Stimulated activated CD4-positive, alpha-beta T cell treated with anti-CD3 and anti-CD28 coated beads, Interleukin-15, amount 100 ng/mL, for 24 hours (primary cell): ENCODE results near the gene SIAH1.
A peak's percentile ranks its signal among the peaks of the same experiment; 100 is the strongest.

Experiments
- DNase-seq: peaks from one replicate; pipeline ENCODE4 v3.0.0-alpha.2; 2020

SIAH1 gene

GRCh38 chr16:48365025-48365600 lies 20.1 kb downstream of the SIAH1 start:
- no peak for DNase-seq

GRCh38 chr16:48361540-48362144 lies 23.6 kb downstream of the SIAH1 start:
- no peak for DNase-seq

GRCh38 chr16:48361012-48361411 lies 24.2 kb downstream of the SIAH1 start:
- no peak for DNase-seq

GRCh38 chr16:48359983-48360382 lies 25.2 kb downstream of the SIAH1 start:
- DNase-seq: no peak

- DNase-seq: no peak
Observed at GRCh38 chr16:48358419-48358818, 26.8 kb downstream of the SIAH1 start.

- no peak for DNase-seq
Observed at GRCh38 chr16:48356633-48357376, 28.4 kb downstream of the SIAH1 start.

- DNase-seq: no peak
Observed at GRCh38 chr16:48354877-48355855, 30.0 kb downstream of the SIAH1 start.

GRCh38 chr16:48354385-48354784 lies 30.8 kb downstream of the SIAH1 start:
- DNase-seq: peak; percentile 18

- DNase-seq: peak; percentile 68
Observed at GRCh38 chr16:48353565-48354163, 31.5 kb downstream of the SIAH1 start.

- DNase-seq: no peak
Observed at GRCh38 chr16:48352648-48353390, 32.4 kb downstream of the SIAH1 start.

GRCh38 chr16:48350736-48351135 lies 34.5 kb downstream of the SIAH1 start:
- DNase-seq: peak; percentile 18

- DNase-seq: no peak
Observed at GRCh38 chr16:48347980-48348379, 37.2 kb downstream of the SIAH1 start.

GRCh38 chr16:48347191-48347865 lies 37.9 kb downstream of the SIAH1 start:
- no peak for DNase-seq

- no peak for DNase-seq
Observed at GRCh38 chr16:48342591-48342990, 42.6 kb downstream of the SIAH1 start.

- no peak for DNase-seq
Observed at GRCh38 chr16:48340054-48340453, 45.2 kb downstream of the SIAH1 start.

GRCh38 chr16:48335961-48336360 lies 49.3 kb downstream of the SIAH1 start:
- no peak for DNase-seq

GRCh38 chr16:48334325-48334724 lies 50.9 kb downstream of the SIAH1 start:
- DNase-seq: no peak

GRCh38 chr16:48332978-48333377 lies 52.2 kb downstream of the SIAH1 start:
- DNase-seq: no peak

- DNase-seq: no peak
Observed at GRCh38 chr16:48330841-48331192, 54.4 kb downstream of the SIAH1 start.

GRCh38 chr16:48330189-48330840 lies 54.9 kb downstream of the SIAH1 start:
- DNase-seq: no peak

- no peak for DNase-seq
Observed at GRCh38 chr16:48329138-48329537, 56.1 kb downstream of the SIAH1 start.
